Activated CD8-positive, alpha-beta memory T cell treated with anti-CD3 and anti-CD28 coated beads, Interleukin-2, amount 10 ng/mL, durations not matched to agents 7 days and 5 days (primary cell): ENCODE results near the gene LMBRD2. TPM values are rescaled to one million over a fixed set of nuclear protein-coding genes. Genes with fewer than 3 reads are reported as not detected.
"Not testable (repeated sequence)": the region's sequence is repeated elsewhere in the genome, so short reads cannot be mapped to it uniquely, and the experiment has no call there.

Source experiments
- ATAC-seq: fragments of 150-1000 bp; cut with Tn5 transposase; one replicate; pipeline ENCODE4 v1.10.0; 2021; ENCODE audit warnings: moderate library complexity
- CTCF ChIA-PET: fragments of 350-600 bp; sonication (Branson Sonifier 250); formaldehyde crosslinking; loops from one replicate; lab custom pipeline; 2021; ENCODE audit warnings: antibody characterized with exemption; lab: Charles Lee
- DNase-seq: peaks from one replicate; pipeline ENCODE4 v3.0.0-alpha.2; 2020
- H3K27ac Mint-ChIP-seq: one replicate; pipeline ENCODE4 v1.8.0; 2021; ENCODE audit warnings: mild to moderate bottlenecking, mixed read lengths
- H3K27me3 Mint-ChIP-seq: one replicate; pipeline ENCODE4 v1.8.0; 2021; ENCODE audit warnings: mixed read lengths
- H3K36me3 Mint-ChIP-seq: one replicate; pipeline ENCODE4 v1.8.0; 2021; ENCODE audit warnings: mild to moderate bottlenecking, mixed read lengths
- H3K4me1 Mint-ChIP-seq: one replicate; pipeline ENCODE4 v1.8.0; 2021; ENCODE audit warnings: mixed read lengths
- H3K4me3 Mint-ChIP-seq: one replicate; pipeline ENCODE4 v1.8.0; 2021; ENCODE audit warnings: mild to moderate bottlenecking, moderate library complexity, mixed read lengths
- H3K9me3 Mint-ChIP-seq: one replicate; pipeline ENCODE4 v1.8.0; 2022; ENCODE audit warnings: low read depth, mixed read lengths
- total RNA-seq, 2 experiments: library from RNA; stranded (reverse); gene quantifications; one replicate each; pipeline ENCODE4 v1.2.3, GENCODE V29; 2021

Gene LMBRD2
- total RNA-seq, result 10 to 100 TPM; 13.9 to 15.1 TPM

DNA sequence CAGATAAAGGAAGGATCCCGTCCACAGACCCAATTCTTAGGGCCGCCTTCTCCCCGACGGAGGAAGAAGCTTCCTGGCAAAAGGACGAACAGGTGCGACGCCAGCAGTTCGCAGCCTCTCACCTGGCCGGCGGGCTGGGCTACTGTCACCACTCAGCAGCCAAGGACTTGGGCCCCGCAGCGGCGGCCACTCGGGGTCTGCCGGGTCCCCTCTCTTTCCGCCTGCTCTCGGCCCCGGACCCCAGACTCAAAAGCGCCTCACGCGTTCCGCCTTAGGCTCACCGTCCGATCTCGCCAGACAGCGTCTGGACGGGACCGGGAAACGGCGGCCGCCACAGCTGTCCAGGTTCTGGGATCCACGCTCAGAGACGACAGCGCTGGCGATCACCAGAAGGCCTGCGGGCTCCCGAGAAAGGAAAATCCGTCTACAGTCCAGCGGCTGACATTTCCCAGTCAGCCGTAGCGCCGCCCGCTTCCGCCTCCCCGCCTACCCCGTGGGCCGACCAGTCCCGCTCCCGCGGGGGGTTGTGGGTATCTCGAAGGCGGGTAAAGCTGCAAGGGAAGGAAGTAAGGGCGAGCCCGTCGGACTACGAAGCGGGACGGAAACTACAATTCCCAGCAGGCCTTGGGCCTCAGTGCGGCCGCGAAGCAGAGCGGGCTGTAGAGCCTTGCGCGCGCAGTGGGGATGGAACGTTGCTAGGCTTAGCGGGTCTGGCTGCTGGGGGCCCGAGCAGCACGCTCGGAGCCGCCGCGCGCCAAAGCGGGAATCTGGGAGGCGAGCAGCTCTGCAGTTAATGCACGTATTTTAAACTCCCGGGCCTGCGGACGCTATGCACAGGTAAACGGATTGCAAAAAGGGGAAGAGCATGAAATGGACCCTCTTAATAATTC is at the start of gene LMBRD2, which contains the start of gene SKP2:
Gene LMBRD2 (minus strand): TSS at position 454 of the 890 bp plus-strand sequence. CDS start 8,538 bp downstream, outside the sequence.
Gene SKP2 (plus strand): TSS at position 678 of the 890 bp plus-strand sequence. CDS start 152 bp downstream, at position 830.
- CTCF ChIA-PET, result interaction anchor here (1.3 to 2.2 kb wide), 8 partner anchors 9 to 90 kb away, joined by 3 to 9 read pairs (median 4); partner anchors contain the start of gene NADK2
- ATAC-seq (peak; percentile 97), DNase-seq (peak; percentile 99)
- H3K27me3 Mint-ChIP-seq, result no peaks in the 10 kb centered on the region
- no peaks in the 10 kb centered on the region for H3K9me3 Mint-ChIP-seq
- H3K27ac Mint-ChIP-seq, result peak within 1 kb of the TSS; percentile 91
- peak within 1 kb of the TSS; percentile 90 for H3K4me3 Mint-ChIP-seq
- peaks cover 54% of the 10 kb centered on the region for H3K4me1 Mint-ChIP-seq
- peaks cover 40% of the 10 kb centered on the region for H3K36me3 Mint-ChIP-seq

DNA sequence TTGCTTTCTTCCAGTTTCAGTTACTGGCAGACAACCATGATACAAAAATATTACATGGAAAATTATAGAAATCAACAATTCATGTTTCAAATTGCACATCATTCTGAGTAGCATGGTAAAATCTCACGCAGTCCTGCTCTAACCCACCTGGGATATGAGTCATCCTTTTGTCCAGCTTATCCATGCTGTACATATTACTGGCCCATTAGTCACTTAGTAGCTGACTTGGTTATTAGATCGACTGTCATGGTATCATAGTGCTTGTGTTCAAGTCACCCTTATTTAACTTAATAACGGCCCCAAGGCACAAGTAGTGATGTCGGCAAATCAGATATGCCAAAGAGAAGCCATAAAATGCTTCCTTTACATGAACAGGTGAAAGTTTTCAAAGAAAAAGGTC is 48.8 kb upstream of the LMBRD2 start:
- no peak overlapping the region for H3K4me3 Mint-ChIP-seq
- peaks cover 12% of the 10 kb centered on the region for H3K36me3 Mint-ChIP-seq
- ATAC-seq, result no peak

DNA sequence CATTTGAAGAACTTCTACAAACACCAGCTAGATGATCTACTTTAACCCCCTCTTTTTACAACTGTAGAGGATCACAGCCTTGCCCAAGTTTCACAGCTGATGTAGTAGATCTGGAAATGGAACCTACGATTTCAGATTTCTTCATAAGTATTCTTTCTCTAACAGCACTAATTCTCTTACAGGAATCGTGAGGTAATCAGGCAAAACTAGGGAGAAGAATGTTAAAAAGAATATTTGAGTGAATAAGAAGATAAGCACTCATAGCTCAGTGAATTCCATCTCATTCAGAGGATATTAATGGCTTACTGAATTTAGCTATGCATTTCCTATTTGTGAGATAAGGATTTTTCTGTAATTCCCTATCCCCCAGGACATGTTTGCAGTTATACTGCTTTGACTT is 47.9 kb upstream of the LMBRD2 start:
- Mint-ChIP-seq H3K9me3 (no peaks in the 10 kb centered on the region), H3K4me1 (no peaks in the 10 kb centered on the region), H3K27ac (no peak overlapping the region), H3K27me3 (no peaks in the 10 kb centered on the region), H3K36me3 (peaks cover 10% of the 10 kb centered on the region), H3K4me3 (no peak overlapping the region)
- CTCF ChIA-PET, result interaction anchor here (0.9 kb wide), 1 partner anchor 83 kb away, joined by 3 read pairs; no protein-coding TSS in a partner anchor
- DNase-seq, result no peak
- no peak for ATAC-seq

More for the DNA sequence above, 48.8 kb upstream of the LMBRD2 start:
- no peaks in the 10 kb centered on the region for H3K9me3 Mint-ChIP-seq
- H3K27ac Mint-ChIP-seq, result no peak overlapping the region
- no peaks in the 10 kb centered on the region for H3K27me3 Mint-ChIP-seq
- no peak for DNase-seq
- CTCF ChIA-PET, result no interaction called here
- no peaks in the 10 kb centered on the region for H3K4me1 Mint-ChIP-seq

DNA sequence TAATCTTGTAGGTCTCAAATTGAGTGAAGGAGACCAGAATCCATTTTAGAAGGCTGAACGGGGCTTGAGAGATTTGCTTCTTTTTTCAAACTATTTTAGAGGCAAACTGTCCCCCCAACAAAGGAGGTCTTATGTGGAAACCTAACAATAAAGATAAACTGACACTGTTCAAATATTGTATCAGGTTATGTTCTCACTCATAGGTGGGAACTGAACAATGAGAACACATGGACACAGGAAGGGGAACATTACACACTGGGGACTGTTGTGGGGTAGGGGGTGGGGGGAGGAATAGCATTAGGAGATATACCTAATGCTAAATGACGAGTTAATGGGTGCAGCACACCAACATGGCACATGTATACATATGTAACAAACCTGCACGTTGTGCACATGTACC is 47.1 kb upstream of the LMBRD2 start:
- DNase-seq, H3K27ac Mint-ChIP-seq, ATAC-seq, H3K4me3 Mint-ChIP-seq, H3K4me1 Mint-ChIP-seq, CTCF ChIA-PET, H3K27me3 Mint-ChIP-seq, H3K9me3 Mint-ChIP-seq: not testable (repeated sequence)
- peaks cover 11% of the 10 kb centered on the region for H3K36me3 Mint-ChIP-seq

DNA sequence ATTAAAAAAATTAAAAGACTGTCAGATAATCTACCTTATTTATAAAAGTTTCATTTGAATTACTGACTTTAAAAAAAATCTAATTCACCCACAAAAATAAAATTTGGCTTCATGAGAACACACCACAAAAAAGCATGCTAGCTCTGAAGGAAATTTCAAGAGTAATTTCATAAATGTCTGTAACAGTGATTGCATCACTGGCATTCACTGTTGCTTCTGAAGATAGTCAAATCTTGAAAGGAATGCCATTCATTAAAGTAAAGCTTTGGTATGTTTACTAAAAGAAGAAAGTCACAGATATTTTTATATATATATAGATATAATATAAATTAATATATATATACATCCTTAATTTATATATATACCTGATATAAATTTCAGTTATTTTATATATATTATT is 46.6 kb upstream of the LMBRD2 start:
- ATAC-seq, result no peak

DNA sequence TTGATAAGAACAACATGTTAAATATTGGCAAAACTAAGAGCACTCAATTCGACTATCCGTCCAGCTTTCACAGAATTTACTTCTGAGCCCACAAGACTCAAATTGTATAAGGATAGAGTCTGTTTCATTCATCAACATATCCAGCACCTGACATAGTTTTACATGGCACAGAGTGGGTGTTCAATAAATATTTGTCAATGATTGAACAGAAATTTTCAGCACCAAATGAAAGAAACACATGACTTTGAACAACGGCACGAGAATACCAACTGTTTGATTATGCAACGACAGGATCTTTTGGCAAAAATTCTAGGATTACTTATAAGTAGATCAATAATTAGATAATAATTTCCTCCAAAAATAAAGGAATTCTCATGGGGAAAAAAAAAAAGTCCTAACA is 42.1 kb upstream of the LMBRD2 start:
- H3K9me3 Mint-ChIP-seq, result peaks cover 2% of the 10 kb centered on the region
- CTCF ChIA-PET, result no interaction called here
- peaks cover 43% of the 10 kb centered on the region for H3K36me3 Mint-ChIP-seq
- DNase-seq (no peak), ATAC-seq (no peak)
- no peaks in the 10 kb centered on the region for H3K27me3 Mint-ChIP-seq
- no peak overlapping the region for H3K4me3 Mint-ChIP-seq
- H3K4me1 Mint-ChIP-seq, result no peaks in the 10 kb centered on the region
- H3K27ac Mint-ChIP-seq, result no peak overlapping the region

More for the DNA sequence above, 46.6 kb upstream of the LMBRD2 start:
- peaks cover 13% of the 10 kb centered on the region for H3K36me3 Mint-ChIP-seq
- no peak overlapping the region for H3K4me3 Mint-ChIP-seq
- no peaks in the 10 kb centered on the region for H3K4me1 Mint-ChIP-seq
- H3K9me3 Mint-ChIP-seq, result no peaks in the 10 kb centered on the region
- H3K27me3 Mint-ChIP-seq, result no peaks in the 10 kb centered on the region
- no peak for DNase-seq
- no peak overlapping the region for H3K27ac Mint-ChIP-seq
- CTCF ChIA-PET, result no interaction called here

DNA sequence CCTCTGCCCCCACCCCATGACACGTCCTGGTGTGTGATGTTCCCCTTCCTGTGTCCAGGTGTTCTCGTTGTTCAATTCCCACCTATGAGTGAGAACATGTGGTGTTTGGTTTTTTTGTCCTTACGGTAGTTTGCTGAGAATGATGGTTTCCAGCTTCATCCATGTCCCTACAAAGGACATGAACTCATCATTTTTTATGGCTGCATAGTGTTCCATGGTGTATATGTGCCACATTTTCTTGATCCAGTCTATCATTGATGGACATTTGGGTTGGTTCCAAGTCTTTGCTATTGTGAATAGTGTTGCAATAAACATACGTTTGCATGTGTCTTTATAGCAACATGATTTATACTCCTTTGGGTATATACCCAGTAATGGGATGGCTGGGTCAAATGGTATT is 32.7 kb upstream of the LMBRD2 start:
- CTCF ChIA-PET, H3K4me1 Mint-ChIP-seq: not testable (repeated sequence)

DNA sequence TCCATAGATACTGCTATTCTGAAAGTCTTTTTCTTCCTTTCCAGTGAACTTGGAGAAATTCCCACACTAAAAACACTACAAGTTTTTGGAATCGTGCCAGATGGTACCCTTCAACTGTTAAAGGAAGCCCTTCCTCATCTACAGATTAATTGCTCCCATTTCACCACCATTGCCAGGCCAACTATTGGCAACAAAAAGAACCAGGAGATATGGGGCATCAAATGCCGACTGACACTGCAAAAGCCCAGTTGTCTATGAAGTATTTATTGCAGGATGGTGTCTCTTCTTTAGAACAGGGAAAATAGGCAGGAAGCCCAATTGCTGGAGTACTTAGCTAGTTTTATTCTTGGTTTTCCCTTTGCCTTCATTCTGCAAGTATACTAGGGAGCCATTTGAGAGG is 30.1 kb upstream of the LMBRD2 start:
- Mint-ChIP-seq H3K36me3 (peaks cover 70% of the 10 kb centered on the region), H3K27ac (no peak overlapping the region)
- CTCF ChIA-PET, result no interaction called here

More for the DNA sequence above, 32.7 kb upstream of the LMBRD2 start:
- H3K9me3 Mint-ChIP-seq, H3K27ac Mint-ChIP-seq, ATAC-seq, H3K27me3 Mint-ChIP-seq, H3K4me3 Mint-ChIP-seq, DNase-seq: not testable (repeated sequence)
- peaks cover 77% of the 10 kb centered on the region for H3K36me3 Mint-ChIP-seq

DNA sequence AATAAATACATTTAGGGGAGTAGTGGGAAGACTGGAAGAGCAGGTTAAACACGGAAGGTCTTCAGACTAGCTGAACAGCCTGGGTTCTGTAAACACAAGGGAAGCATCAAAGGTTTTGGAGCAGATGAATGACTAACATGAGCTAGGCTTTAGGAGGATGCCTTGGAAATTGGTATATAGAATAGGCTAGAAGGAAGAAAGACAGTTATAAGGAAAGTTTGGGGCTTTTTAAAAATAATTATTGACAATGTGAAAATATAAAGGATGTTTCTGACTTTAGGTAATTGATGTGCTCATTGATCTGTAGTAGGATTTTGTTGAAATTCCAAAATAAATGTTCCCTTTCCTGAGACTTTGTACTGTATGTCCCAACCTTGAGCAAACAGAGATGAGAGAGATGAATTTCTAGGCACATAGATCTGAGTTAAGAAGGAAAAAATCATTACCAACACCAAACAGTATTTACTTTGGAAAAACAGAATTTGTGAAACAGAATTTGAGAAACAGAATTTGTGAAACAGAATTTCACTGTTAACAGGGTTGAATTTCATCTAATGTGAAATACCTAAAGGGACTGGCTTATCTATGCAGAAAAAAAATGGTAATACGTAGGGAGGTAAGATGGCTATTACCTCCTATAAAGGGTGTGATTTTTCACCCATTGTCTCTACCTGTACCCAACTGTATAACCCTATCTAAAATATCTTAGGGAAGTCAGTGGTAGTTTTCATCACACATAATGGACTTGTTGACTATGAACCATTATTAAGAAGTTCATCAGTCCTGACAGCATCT is 29.1 kb upstream of the LMBRD2 start:
- Mint-ChIP-seq H3K4me1 (peaks cover 6% of the 10 kb centered on the region), H3K27me3 (no peaks in the 10 kb centered on the region), H3K4me3 (no peak overlapping the region), H3K9me3 (no peaks in the 10 kb centered on the region), H3K36me3 (peaks cover 64% of the 10 kb centered on the region), H3K27ac (no peak overlapping the region)
- no peak for ATAC-seq
- DNase-seq, result no peak
- CTCF ChIA-PET, result no interaction called here

More for the DNA sequence above, 30.1 kb upstream of the LMBRD2 start:
- Mint-ChIP-seq H3K9me3 (no peaks in the 10 kb centered on the region), H3K27me3 (no peaks in the 10 kb centered on the region), H3K4me1 (peaks cover 5% of the 10 kb centered on the region), H3K4me3 (no peak overlapping the region)
- ATAC-seq, result no peak
- no peak for DNase-seq

DNA sequence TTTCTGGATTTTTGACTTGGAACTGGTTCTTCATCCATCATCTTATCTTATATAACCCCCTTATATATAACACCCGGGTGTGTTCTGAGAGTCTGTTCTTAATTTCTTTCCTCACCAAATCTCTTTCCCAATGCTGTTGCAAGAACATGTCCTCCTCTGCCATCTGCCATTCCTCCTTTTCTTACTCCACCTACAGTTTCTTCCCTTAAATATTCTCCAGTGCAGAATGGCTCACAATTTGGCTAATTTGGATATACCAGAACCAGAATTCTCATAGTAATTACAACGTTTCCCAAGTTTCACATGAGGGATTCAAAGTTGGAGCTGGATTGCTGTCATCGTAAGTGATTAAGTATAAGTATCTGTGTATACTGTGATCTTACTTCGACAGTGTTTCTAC is 28.3 kb upstream of the LMBRD2 start:
- ATAC-seq (no peak), DNase-seq (no peak)
- CTCF ChIA-PET, result no interaction called here
- no peaks in the 10 kb centered on the region for H3K27me3 Mint-ChIP-seq
- no peak overlapping the region for H3K4me3 Mint-ChIP-seq
- no peaks in the 10 kb centered on the region for H3K9me3 Mint-ChIP-seq
- H3K27ac Mint-ChIP-seq, result peak overlapping the region; percentile 0
- peaks cover 6% of the 10 kb centered on the region for H3K4me1 Mint-ChIP-seq
- peaks cover 63% of the 10 kb centered on the region for H3K36me3 Mint-ChIP-seq

DNA sequence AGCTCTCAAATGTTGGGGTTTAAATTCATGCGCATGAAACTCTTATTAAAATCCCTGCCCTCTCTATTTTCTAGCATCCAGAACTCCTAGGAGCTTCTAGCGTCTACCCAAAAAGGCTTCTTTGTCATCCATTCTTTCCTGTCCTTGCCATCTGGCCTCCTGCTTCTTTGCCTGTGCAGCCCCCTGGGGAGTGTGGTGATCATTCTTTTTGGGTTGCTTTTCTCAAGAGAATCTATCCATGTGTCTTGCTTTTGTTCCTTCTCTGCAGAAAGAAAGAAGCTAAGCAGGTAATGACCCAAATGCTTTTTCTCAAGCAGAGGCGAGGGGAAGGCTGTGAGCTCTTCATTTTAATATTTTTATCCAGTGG is 26.8 kb upstream of the LMBRD2 start:
- Mint-ChIP-seq H3K36me3 (peaks cover 68% of the 10 kb centered on the region), H3K4me1 (peaks cover 12% of the 10 kb centered on the region), H3K27ac (no peak overlapping the region), H3K27me3 (no peaks in the 10 kb centered on the region), H3K9me3 (no peaks in the 10 kb centered on the region), H3K4me3 (no peak overlapping the region)
- DNase-seq (no peak), ATAC-seq (no peak)
- CTCF ChIA-PET, result interaction anchor here (1.0 to 1.7 kb wide), 5 partner anchors 27 to 99 kb away, joined by 3 to 7 read pairs (median 4); partner anchors contain the start of genes LMBRD2 and NADK2

DNA sequence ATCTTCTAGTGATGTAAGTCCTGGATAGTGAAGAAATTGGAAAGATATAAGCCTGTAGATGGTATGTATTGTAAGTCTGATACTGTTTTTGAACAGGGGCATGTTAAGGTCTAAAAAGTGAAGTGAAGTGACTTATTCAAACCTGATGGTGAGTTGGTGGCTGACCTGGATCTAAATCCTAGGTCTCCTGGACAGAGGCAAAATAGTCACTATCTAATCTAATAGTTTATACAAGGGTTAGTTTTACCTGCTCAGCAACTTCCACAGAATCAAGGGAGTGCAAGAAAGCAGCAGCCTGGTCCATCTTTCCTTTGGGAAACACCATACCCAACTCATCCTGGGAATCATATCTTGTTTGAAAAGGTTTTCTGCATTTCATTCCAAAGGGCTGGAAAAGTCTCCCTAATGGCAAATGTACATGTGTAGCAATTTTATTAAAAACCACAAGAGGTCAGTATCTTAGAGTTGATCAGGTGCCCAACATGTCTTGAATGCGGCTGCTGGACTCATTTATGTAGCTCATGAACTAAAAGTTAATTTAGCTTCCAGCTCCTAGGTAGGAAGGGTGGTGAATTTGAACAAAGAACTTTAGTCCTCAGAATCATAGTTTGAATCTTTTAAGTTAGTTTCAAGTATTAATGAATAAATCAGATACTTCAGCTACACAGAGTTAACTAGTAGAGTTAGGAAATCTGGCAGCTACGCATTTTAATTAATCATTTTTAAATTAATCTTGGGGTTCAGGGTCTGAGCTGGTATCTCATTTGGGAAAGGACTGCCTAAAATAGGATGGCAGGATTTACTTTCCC is 26.2 kb upstream of the LMBRD2 start:
- Mint-ChIP-seq H3K4me3 (no peak overlapping the region), H3K27me3 (no peaks in the 10 kb centered on the region), H3K27ac (no peak overlapping the region), H3K9me3 (no peaks in the 10 kb centered on the region), H3K36me3 (peaks cover 69% of the 10 kb centered on the region), H3K4me1 (peaks cover 12% of the 10 kb centered on the region)
- ATAC-seq (no peak), DNase-seq (no peak)
- CTCF ChIA-PET, result interaction anchor here (1.0 to 1.7 kb wide), 6 partner anchors 27 to 99 kb away, joined by 3 to 7 read pairs (median 4); partner anchors contain the start of genes LMBRD2 and NADK2
